Stimulated activated CD8-positive, alpha-beta memory T cell treated with anti-CD3 and anti-CD28 coated beads, Interleukin-7, amount 100 ng/mL, for 24 hours (primary cell): ENCODE results near the gene AGAP1.

ENCODE experiments used
- DNase-seq: peaks from one replicate; pipeline ENCODE4 v3.0.0-alpha.2; 2020; ENCODE audit warnings: low read depth

The AGAP1 gene

GRCh38 chr2:235550378-235550760, 56.5 kb downstream of the AGAP1 start:
- no peak for DNase-seq

DNA sequence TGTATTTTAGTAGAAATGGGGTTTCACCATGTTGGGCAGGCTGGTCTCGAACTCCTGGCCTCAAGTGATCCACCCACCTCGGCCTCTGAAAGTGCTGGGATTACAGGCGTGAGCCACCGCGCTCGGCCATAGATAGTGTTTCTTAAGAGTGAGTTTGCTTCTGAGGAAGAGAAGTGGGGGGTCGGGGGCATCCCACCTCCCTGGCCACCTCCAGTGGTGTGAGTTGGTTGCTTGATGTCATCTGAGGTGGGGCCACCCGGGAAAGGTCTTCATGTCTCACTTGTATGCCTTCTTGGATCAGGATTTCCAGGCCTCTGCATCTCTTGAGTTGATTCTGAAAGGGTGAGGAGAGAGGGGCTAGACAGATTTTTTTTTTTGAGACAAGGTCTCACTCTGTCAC, 57.1 kb downstream of the AGAP1 start:
- DNase-seq: no peak

GRCh38 chr2:235551965-235552364, 58.1 kb downstream of the AGAP1 start:
- no peak for DNase-seq

DNA sequence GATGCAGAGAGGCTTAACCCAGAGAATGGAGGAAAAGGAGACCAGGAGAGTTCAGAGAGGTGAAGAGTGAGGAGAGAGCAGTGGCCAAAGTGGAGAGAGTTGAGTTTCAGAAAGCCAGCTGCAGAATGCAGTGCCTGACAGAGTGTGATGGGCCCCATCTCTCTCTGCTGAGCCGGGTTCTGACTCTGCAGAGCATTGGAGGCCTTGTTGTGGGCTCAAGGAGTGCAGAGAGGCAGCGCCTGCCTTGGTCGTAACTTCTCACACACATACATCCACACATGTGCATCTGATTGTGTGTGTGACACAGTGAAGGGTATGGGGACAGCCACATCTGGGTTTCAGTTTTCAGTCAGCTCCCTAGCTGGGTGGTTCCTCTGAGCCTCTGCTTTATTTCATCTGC, 58.8 kb downstream of the AGAP1 start:
- no peak for DNase-seq

DNA sequence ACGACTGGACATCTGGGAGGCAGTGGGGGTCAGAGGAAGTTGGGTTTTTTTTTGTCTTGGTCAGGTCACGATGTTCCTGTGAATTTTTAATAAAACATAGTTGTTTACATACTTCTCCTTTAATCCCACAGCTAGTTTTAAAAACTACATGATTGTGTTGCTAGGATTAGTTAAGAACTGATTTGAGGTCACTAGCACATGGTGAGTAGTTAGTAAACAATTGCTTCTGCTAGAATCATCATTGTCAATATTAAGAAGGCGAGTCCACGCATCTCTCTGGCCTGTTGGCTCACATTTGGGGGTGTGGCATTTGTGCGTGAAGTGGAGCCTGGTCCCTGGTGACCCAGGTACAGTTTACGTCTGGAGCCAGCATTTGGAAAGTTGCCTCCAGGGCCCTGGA, 59.4 kb downstream of the AGAP1 start:
- no peak for DNase-seq

GRCh38 chr2:235553696-235554100, 59.9 kb downstream of the AGAP1 start:
- DNase-seq: no peak

- no peak for DNase-seq
Measured at GRCh38 chr2:235554385-235554784, 60.5 kb downstream of the AGAP1 start.

- DNase-seq: no peak
Measured at GRCh38 chr2:235554936-235555335, 61.1 kb downstream of the AGAP1 start.

DNA sequence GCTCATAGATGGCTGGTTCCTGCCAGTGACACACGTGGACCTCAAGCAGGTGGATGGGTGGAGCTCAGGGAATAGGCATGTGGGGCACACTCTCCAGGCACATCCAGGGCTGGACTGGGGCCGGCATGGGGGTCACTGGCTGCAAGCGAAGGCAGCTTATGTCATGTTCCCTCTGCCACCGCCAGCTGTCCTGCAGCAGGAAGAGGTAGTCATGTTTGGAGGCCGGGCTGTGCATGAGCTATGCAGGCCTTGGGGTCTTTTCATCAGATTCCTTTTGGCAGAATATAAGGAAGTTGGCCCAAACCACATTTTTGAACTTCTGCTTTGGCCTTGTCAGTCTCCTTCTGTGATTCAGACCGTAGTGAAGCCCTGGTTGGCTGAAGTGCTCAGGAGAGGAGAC, 61.5 kb downstream of the AGAP1 start:
- DNase-seq: no peak

- no peak for DNase-seq
Measured at GRCh38 chr2:235556086-235556485, 62.2 kb downstream of the AGAP1 start.

DNA sequence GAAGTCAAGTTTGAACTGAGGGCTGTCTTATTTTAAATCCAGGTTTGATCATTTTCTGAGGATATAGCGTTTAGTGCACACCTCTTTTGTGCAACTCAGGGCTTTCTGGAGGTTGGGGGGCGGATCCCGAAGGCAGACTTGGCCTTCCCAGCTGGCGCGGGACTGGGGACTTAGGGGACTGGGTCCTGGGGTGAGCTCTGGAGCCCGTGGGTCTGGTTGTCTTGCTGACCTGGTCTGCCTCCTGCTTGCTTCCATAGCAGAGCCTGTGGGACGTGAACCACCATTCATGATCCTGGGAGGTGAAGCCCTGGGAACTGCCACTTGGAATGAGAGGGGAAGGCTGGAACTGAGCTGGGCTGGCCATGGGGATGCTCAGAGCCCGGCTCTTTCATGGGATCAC, 63.1 kb downstream of the AGAP1 start:
- DNase-seq: no peak

DNA sequence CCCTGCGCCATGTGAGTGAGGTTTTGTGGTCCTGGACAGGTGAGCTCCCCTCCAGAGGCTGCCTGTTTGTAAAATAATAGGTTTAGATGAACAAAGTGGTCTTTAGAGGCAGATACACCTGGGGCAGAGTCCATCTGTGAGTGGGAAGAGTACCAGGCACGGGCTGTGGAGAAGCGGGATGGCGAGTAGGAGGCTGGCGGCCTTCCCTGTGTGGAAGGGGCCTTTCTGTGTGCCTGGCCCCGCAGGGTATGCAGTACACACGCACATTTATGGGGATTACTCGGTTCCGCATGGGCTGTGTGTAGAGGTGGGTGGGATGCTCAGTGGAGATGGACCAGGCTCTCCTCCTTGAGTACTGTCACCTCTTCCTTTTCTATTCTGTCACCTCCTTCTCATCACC, 64.1 kb downstream of the AGAP1 start:
- no peak for DNase-seq

- DNase-seq: no peak
Measured at GRCh38 chr2:235558572-235558971, 64.7 kb downstream of the AGAP1 start.

- no peak for DNase-seq
Measured at GRCh38 chr2:235560345-235560744, 66.5 kb downstream of the AGAP1 start.

DNA sequence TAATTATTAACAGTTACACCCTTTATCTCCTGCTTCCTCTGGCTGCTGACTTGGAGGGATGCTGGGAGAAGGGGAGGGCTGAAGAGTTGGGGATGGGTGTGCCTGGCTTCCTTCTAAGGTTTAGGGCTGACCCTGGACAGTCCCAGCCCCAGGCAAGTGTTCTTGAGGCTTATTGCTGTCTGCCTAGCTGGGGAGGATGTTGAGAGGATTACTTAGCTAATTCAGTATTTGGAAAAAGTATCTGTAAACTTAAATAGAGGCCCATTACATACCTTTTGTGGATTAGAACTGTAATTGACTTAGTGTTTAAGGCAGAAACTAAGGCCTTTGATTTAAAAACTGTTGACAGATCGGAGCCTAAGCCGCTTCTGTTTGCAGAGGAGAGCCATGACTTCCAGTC, 67.6 kb downstream of the AGAP1 start:
- no peak for DNase-seq

- DNase-seq: no peak
Measured at GRCh38 chr2:235562065-235562747, 68.4 kb downstream of the AGAP1 start.

- DNase-seq: no peak
Measured at GRCh38 chr2:235563056-235563910, 69.4 kb downstream of the AGAP1 start.

DNA sequence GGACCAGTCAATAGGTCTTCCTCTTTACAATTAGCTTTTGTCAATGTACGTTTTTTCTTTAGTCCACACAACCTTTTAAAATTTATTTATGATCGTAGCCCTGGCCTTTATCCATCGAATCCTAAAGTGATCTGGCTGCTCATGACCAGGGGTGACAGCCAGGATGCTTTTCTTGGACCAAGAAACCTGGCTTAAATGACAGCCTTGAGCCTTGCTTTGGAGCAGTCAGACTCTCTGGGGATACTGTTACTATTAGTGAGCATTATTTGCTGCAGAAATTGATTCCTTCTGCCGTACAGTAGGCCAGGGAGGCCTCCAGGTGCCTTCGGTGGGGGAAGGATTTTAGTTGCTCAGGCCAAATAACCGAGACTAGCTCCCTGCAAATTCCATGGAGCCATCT, 70.2 kb downstream of the AGAP1 start:
- DNase-seq: no peak

GRCh38 chr2:235564884-235565530, 71.2 kb downstream of the AGAP1 start:
- DNase-seq: no peak

DNA sequence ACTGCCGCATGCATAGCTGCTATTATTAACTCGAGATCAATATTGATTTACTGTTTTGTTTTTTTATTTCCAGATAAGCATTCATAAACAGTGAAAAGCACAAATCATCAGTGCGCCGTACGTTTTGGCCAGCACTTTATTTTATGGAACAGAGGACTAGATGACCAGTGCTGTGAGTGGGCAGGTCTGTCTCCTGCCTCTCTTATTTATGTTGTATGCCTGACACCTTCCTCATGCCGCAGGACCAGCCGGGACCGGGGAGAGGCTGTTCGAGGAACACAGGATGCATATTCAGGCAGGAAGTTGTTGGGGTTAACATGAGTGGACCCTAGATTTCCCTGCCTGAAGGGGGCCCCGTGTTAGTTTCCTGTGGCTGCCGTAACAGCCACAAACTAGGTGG, 72.6 kb downstream of the AGAP1 start:
- no peak for DNase-seq

- DNase-seq: no peak
Measured at GRCh38 chr2:235566931-235567495, 73.2 kb downstream of the AGAP1 start.

DNA sequence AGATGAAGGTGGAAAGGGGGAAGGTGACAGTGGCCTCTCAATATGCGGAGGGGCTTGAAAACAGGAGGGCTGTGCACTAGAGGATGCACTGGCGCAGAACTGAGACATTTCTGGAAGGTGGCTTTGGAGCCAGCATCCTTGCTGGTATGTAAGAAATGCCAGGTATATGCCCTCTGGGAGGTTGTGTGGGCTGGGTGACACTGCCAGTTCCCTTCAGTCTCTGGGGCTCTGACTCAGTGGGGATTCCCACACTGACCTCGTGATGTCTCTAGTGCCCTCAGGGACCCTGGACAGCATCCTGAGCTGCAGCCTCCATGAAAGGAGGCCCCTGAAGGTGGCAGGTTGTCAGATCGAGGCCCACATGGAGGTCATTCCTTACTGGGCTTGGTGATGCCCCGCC, 74.0 kb downstream of the AGAP1 start:
- no peak for DNase-seq

GRCh38 chr2:235568431-235568830, 74.6 kb downstream of the AGAP1 start:
- DNase-seq: no peak
